KOPT-K1 (cell line): Measurements from ENCODE around the gene RASA3.

Source experiments
- H3K27ac ChIP-seq: fragments of 200-600 bp; sonication (generic); 2 replicates; pipeline ENCODE4 v1.5.1; 2016; ENCODE audit warnings: antibody characterized with exemption, mild to moderate bottlenecking, low read depth, low read length; ENCODE audit not compliant: poor library complexity, severe bottlenecking
- H3K36me3 ChIP-seq: fragments of 200-600 bp; sonication (generic); 2 replicates; pipeline ENCODE4 v1.5.1; 2017; ENCODE audit warnings: antibody characterized with exemption, mild to moderate bottlenecking, low read length, moderate library complexity; ENCODE audit not compliant: insufficient read depth
- H3K9me3 ChIP-seq: fragments of 200-600 bp; sonication (generic); 2 replicates; pipeline ENCODE4 v1.5.1; 2017; ENCODE audit warnings: antibody characterized with exemption, low read length, mild to moderate bottlenecking; ENCODE audit not compliant: insufficient read depth, poor library complexity, severe bottlenecking

Gene RASA3

GRCh38 chr13:114019367-114019766 is 113.1 kb downstream of the RASA3 start:
- H3K27ac ChIP-seq: no peak overlapping the region
- H3K36me3 ChIP-seq: peaks cover 82% of the 10 kb centered on the region
- H3K9me3 ChIP-seq: no peaks in the 10 kb centered on the region

- no peak overlapping the region for H3K27ac ChIP-seq
- no peaks in the 10 kb centered on the region for H3K9me3 ChIP-seq
- H3K36me3 ChIP-seq: peaks cover 82% of the 10 kb centered on the region
These were observed 113.9 kb downstream of the RASA3 start for GRCh38 chr13:114018461-114019055.

- Histone ChIP-seq H3K27ac (no peak overlapping the region), H3K9me3 (no peaks in the 10 kb centered on the region), H3K36me3 (peaks cover 80% of the 10 kb centered on the region)
These were observed 114.5 kb downstream of the RASA3 start for GRCh38 chr13:114017966-114018365.

GRCh38 chr13:114017028-114017630 is 115.3 kb downstream of the RASA3 start:
- peaks cover 81% of the 10 kb centered on the region for H3K36me3 ChIP-seq
- H3K9me3 ChIP-seq: no peaks in the 10 kb centered on the region
- H3K27ac ChIP-seq: no peak overlapping the region

GRCh38 chr13:114016321-114017027 is 115.9 kb downstream of the RASA3 start:
- Histone ChIP-seq H3K36me3 (peaks cover 86% of the 10 kb centered on the region), H3K27ac (no peak overlapping the region)

GRCh38 chr13:114015969-114016295 is 116.5 kb downstream of the RASA3 start:
- Histone ChIP-seq H3K27ac (no peak overlapping the region), H3K36me3 (peaks cover 89% of the 10 kb centered on the region), H3K9me3 (no peaks in the 10 kb centered on the region)

More at GRCh38 chr13:114016321-114017027, 115.9 kb downstream of the RASA3 start:
- H3K9me3 ChIP-seq: no peaks in the 10 kb centered on the region

- Histone ChIP-seq H3K36me3 (peaks cover 86% of the 10 kb centered on the region), H3K27ac (no peak overlapping the region), H3K9me3 (no peaks in the 10 kb centered on the region)
These were observed 117.1 kb downstream of the RASA3 start for GRCh38 chr13:114015111-114015968.

- Histone ChIP-seq H3K9me3 (no peaks in the 10 kb centered on the region), H3K36me3 (peaks cover 91% of the 10 kb centered on the region), H3K27ac (no peak overlapping the region)
These were observed 118.3 kb downstream of the RASA3 start for GRCh38 chr13:114013952-114014629.

- H3K36me3 ChIP-seq: peaks cover 85% of the 10 kb centered on the region
These were observed 119.1 kb downstream of the RASA3 start for GRCh38 chr13:114013336-114013735.

GRCh38 chr13:114012921-114013320 is 119.5 kb downstream of the RASA3 start:
- no peaks in the 10 kb centered on the region for H3K9me3 ChIP-seq
- H3K36me3 ChIP-seq: peaks cover 81% of the 10 kb centered on the region
- H3K27ac ChIP-seq: no peak overlapping the region

More at GRCh38 chr13:114013336-114013735, 119.1 kb downstream of the RASA3 start:
- H3K27ac ChIP-seq: no peak overlapping the region
- H3K9me3 ChIP-seq: no peaks in the 10 kb centered on the region

- Histone ChIP-seq H3K36me3 (peaks cover 73% of the 10 kb centered on the region), H3K27ac (no peak overlapping the region), H3K9me3 (no peaks in the 10 kb centered on the region)
These were observed 120.3 kb downstream of the RASA3 start for GRCh38 chr13:114012141-114012540.

- H3K27ac ChIP-seq: no peak overlapping the region
- peaks cover 64% of the 10 kb centered on the region for H3K36me3 ChIP-seq
- no peaks in the 10 kb centered on the region for H3K9me3 ChIP-seq
These were observed 121.2 kb downstream of the RASA3 start for GRCh38 chr13:114011226-114011625.

GRCh38 chr13:114010401-114011101 is 121.9 kb downstream of the RASA3 start:
- Histone ChIP-seq H3K9me3 (no peaks in the 10 kb centered on the region), H3K27ac (no peak overlapping the region)

More at GRCh38 chr13:114010401-114011101, 121.9 kb downstream of the RASA3 start:
- H3K36me3 ChIP-seq: peaks cover 57% of the 10 kb centered on the region
